GM12872 (cell line): Measurements from ENCODE around the gene DDX10.

ENCODE experiments used
- CTCF ChIP-seq: IDR thresholded peaks from 3 replicates; pipeline ENCODE4 v1.5.1; 2011; ENCODE audit warnings: low read depth, mild to moderate bottlenecking, low read length, moderate library complexity; ENCODE audit not compliant: insufficient read depth

The DDX10 gene

DNA sequence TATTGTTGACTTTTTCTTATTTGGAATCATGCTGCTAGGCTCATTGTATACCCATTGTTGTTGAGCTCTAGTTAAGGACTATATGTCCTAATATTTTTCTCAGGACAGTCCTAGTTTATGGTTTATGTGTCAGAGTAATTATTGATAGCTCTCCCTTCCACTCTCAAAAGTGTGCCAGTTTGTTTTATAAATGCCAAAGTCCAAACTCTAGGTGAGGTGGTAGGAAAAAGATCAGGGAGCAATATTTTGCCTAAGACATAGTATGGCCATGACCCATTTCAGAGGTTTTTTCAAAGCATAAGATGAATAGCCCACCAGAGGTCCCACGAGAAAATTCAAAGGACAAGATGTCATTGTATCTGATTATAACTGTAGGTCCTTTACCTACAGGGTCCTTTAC is 20.9 kb upstream of the DDX10 start:
- TF ChIP-seq CTCF: no peak

DNA sequence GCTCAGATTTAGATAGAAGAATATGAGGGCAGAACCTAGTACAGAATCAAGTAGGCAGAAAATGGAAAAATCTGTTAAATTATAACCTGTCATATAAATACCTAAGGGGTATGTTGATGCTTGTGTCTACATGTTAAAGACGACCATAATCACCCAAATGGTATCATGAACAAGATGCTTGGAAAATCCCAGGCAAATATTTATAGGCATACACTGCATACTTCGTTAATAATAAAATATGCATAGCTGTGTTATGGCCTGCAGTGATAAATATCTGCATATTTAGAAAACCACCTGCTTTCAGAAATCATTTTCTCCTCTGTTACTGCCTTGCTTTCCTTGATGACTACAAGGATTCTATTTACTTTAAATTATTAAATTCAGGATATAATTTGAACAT is 18.9 kb upstream of the DDX10 start:
- TF ChIP-seq CTCF: no peak

GRCh38 chr11:108647387-108647700 is 17.5 kb upstream of the DDX10 start:
- no peak for TF ChIP-seq CTCF

- peak; percentile 93 for TF ChIP-seq CTCF
Measured at GRCh38 chr11:108647701-108648527, 17.0 kb upstream of the DDX10 start.

GRCh38 chr11:108648528-108648885 is 16.4 kb upstream of the DDX10 start:
- no peak for TF ChIP-seq CTCF

GRCh38 chr11:108654994-108655631 is 9.8 kb upstream of the DDX10 start:
- peak; percentile 45 for TF ChIP-seq CTCF

DNA sequence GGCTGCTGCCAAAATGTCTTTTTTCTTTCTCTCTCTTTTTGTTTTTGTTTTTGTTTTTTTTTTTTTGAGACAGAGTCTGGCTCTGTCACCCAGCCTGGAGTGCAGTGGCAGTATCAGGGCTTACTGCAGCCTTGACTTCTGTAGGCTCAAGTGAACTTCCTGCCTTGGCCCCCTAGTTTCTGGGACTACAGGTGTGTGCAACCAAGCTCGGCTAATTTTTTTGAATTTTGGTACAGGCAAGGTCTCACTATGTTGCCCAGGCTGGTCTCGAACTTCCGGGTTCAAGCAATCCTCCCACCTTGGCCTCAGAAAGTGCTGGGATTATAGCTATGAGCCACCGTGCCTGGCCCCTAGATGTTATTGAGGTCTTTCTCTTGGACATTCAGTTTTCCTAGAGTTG is 2.2 kb upstream of the DDX10 start:
- TF ChIP-seq CTCF: no peak
